Dedifferentiated amniotic fluid mesenchymal stem cell (primary cell): Measurements from ENCODE around the gene EIF3A.
"Not testable (repeated sequence)": the region's sequence is repeated elsewhere in the genome, so short reads cannot be mapped to it uniquely, and the experiment has no call there.

Experiments
- DNase-seq: peaks from one replicate; pipeline ENCODE4 v3.0.0-alpha.2; 2016; ENCODE audit errors: extremely low spot score

The EIF3A gene

DNA sequence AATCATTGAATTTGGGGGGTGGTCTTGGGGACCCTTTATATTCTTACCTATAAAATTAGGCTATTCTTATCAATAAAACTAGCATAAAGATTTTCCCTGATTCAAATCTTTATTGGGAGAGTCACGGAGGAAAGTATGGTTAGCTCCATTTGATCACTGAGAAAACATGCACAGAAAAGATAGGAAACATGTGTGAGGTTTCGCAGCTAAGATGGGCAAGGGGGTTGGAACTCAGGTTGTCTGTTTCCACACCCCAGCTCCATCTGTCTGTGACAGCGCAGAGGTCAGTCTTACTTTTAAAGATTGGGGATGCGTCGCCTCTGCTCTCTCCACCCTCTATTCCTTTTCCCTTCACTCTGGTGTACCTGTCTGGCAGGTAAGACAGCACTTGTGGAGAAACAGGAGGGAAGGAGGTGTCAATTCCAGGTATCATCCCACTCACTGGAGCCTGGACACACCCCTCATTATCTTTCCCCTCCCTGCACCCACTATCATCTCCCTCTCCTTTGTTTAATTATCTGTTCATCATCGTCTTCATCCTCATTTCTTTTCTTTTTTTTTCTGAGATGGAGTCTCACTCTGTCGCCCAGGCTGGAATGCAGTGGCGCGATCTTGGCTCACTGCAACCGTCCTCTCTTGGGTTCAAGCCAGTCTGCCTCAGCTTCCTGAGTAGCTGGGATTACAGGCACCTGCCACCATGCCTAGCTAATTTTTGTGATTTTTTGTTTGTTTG is 20.9 kb upstream of the EIF3A start:
- no peak for DNase-seq

GRCh38 chr10:119100434-119101238 is 20.0 kb upstream of the EIF3A start:
- DNase-seq, result no peak

GRCh38 chr10:119098576-119098975 is 18.0 kb upstream of the EIF3A start:
- DNase-seq, result no peak

- DNase-seq, result not testable (repeated sequence)
Measured at GRCh38 chr10:119096641-119097415, 16.2 kb upstream of the EIF3A start.

GRCh38 chr10:119095640-119096039 is 15.0 kb upstream of the EIF3A start:
- DNase-seq, result no peak

- peak; percentile 82 for DNase-seq
Measured at GRCh38 chr10:119090968-119091367, 10.4 kb upstream of the EIF3A start.

DNA sequence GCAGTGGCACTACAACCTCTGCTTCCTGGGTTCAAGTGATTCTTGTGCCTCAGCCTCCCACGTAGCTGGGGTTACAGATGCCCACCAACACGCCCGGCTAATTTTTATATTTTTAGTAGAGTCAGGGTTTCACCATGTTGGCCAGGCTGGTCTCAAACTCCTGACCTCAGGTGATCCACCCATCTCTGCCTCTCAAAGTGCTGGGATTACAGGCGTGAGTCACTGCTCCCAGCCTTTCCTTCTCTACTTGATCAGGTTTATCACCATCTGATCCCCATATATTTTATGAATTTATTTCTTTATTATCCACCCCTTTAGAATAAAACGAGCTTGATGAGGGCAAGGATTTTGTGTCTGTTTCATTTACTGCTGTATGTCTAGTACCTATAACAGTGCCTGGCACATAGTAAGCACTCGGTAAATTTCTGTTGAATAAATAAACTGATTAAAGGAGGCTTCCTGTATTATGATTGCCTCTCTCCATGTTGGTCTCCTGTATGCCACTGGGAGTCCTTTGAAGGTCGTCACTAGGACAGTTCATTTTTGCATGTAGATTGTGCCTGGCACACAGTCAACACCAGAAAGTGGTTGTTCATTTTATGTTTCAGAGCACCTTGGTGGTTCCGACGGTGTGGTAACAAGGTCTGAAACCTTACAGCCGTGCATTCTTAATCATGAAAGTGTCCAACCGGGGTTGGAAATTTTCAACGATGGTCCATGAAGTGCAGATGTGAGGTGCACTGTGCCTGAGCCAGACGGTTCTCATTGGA is 9.6 kb upstream of the EIF3A start:
- DNase-seq, result no peak

DNA sequence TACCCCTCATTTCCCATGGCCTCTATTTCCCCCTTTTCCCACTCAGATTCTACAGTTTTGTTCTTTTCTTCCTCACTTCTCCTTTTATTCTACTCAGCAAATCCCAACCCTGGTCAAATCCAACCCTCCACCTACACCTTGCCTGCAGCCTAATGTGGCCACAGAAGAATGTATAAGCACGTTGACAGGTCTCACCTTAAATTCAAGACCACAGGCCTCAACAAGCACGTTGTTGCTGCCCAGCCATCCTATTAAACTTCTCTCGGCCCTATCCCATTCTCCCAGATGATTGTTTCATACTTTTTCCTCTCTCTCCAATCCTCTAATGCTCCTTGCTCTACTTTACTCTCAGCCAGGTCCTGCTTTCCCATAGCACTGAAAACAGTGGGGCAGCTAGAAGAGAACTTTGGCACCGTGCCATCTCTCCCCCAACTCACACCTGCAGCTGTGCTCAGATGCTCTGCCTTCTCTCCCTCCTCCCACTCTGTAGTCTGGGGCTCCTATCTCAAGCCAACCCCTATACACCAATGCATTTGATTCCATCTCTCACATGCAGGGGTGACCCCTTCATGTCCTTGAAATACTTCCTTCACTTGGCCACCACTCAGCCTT is 6.8 kb upstream of the EIF3A start:
- DNase-seq, result no peak

- DNase-seq, result no peak
Measured at GRCh38 chr10:119084896-119085295, 4.3 kb upstream of the EIF3A start.

- peak; percentile 78 for DNase-seq
Measured at GRCh38 chr10:119079599-119080520, 757 bp downstream of the EIF3A start.

DNA sequence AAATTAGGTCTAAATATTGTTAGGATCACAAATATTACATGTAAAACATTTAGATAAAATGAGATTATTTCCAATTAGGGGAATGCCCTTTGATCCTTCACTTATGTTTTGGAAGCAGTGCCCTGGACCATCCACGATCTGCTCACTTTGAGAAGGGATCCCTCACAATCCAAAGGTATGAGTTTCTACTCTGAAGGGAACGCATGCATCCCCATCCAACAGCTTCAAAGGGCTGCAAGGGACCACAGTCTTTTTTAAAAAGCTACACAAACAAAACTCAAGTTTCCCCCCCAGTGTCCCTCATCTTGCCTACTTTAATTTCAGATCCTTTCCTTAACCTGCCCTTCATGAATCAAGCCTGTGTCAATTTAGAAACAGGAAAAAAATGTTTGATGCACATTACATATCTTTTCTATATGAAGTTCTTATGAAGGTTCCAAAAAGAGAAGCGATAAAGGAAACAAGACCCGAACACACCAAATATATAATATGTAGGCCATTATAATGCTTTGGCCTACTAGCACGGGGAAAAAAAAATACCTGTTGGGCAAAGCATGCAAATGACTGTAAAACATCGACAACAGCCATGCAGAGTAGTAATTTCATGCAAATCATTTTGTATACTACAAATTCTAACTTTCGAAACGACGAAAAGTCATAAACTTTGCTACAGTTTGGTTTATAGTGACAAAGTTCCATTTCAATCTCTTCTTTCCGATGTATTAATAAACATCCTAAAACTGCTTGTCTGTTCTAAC is 2.0 kb downstream of the EIF3A start:
- no peak for DNase-seq

DNA sequence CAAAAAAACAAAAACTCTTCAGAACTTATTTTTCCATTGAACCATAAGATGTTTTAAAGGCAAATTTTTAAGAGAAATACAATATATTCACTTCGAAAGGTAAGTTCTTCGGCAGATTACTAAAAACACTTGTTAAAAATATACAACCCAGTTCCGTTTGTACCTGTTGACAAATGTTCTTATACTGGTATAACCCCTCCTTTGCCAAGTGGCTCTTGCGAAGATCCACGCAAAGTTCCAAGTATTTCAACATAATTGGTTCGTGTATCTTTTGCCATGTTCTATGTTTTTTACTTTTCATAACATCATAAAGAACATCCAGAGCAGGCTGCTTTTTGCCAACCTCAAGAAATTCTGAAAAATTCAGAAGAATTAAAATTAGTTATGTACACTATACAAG is 7.0 kb downstream of the EIF3A start:
- DNase-seq, result no peak

DNA sequence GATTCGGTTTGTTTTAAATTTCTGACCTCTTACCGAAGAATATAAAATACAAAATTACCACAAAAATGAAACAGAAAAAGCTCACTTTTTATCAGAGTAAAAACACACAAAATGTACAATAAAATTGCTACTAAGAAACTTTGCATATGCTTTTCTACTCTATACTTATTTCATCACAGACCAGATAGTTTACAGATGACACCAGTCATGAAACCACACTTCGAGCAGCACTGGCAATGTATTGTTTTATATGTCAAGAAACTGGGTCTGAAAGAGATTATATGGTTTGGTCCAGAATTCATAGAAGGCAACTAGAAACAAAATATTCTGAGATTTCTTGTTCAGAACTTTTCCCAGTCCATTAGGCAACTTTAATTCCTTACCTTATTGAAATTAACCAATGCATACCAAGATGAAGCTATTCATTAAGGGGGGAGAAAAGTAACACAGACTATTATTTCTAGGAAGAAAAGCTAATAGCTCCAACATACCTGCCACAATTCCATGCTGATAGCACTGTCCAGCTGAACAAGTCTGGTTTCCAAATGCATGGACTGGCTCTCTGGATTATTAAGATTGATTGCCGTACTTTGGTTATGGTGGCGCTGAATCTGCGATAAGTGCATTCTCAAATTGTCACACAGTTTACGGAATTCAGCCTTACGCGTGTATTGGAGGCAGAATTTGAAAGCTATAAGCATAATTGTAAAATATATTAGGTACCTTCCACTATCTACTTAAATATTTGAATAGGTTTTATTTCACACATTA is 10.0 kb downstream of the EIF3A start:
- no peak for DNase-seq

DNA sequence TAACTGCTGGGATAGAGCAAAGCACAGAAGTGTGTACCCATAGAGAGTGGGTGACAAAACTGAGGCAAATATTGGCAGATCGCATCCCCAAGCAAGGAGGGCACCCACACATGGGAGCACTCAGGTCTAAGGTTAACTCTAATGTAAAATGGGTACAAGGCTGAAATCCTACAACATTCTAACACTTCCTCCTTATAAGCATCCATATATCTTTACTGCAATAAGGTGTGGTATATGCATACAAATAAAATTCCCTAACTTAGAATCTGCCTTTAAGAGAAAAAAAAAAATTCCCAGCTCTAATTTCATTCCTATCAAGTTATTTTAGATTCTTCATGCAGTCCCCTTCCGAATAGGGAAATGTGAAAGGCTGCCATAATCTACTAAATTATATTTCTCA is 18.7 kb downstream of the EIF3A start:
- no peak for DNase-seq

DNA sequence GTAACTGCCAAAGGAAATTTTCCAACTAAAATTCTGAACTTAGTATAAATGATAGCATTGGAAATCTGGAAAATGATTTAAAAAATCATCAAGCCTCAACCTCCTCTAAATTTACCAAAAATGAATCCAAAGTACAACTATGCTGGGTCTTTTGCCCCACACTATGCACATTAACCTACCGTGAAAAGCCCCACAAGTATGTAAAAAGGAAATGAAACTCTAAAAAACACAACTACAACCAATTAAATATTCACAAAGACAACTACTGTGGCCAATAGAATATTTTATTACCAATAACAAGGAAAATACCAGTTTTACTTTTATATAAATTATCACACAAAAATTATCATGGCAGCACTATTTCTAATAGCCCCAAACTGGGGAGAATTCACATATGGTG is 19.3 kb downstream of the EIF3A start:
- no peak for DNase-seq

DNA sequence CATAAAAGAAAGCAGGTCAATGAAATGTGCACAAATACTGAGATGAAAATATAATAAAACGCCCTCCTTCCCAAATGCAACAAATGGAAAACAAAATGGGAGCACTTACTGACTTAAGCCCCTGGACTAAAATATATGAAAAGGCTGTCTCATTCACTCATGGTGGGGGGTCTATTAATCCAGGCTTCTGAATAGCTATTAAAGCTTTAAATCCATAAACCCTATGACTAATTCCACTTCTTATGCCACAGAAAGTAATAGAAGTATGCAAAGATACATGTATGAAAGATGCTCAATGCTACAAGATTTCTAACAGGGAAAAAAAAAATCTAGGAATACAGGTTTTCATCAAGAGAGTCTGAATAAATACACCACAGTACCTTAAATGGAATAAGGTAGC is 20.5 kb downstream of the EIF3A start:
- DNase-seq, result no peak

DNA sequence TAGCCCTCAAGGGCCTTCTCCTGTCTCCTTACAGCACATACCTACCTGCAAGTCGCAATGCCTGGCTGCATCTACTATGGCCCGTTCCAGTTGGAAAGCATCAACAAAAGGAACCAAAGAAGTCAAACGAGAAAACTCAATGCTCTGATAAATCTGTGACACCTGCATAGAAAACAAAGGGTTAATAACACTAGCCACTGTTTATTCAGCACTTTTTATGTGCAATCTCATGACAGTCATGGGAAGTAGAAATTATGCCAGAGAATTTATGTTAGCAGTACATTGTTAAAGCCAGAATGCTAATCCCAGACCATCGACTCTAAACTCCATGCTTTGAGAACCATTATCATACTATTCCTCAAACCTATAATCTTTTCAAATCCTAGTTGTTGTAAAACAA is 21.1 kb downstream of the EIF3A start:
- no peak for DNase-seq

- no peak for DNase-seq
Measured at GRCh38 chr10:119058010-119058409, 22.6 kb downstream of the EIF3A start.

DNA sequence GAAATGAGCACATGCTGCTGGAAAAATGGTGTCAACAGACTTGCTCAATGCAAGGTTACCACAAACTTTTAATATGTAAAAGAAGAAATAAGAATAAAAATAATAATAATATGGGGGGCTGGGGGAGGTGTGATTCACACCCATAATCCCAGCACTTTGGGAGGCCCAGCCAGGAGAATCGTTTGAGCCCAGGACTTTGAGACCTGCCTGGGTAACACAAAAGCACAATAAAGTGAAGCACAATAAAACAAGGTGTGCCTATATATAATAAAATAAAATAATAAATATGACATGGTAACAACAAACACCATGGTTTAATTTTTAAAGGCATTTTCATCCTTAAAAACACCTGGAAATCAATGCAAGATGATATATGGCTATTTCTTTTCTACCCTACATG is 25.1 kb downstream of the EIF3A start:
- no peak for DNase-seq
